ENCODE measurements around the gene TMEM9B.
"Not testable (repeated sequence)": the region's sequence is repeated elsewhere in the genome, so short reads cannot be mapped to it uniquely, and the experiment has no call there.

The TMEM9B gene

GRCh38 chr11:8971196-8971923 lies 7.1 kb upstream of the TMEM9B start:
- DNase-seq, result no peak

DNA sequence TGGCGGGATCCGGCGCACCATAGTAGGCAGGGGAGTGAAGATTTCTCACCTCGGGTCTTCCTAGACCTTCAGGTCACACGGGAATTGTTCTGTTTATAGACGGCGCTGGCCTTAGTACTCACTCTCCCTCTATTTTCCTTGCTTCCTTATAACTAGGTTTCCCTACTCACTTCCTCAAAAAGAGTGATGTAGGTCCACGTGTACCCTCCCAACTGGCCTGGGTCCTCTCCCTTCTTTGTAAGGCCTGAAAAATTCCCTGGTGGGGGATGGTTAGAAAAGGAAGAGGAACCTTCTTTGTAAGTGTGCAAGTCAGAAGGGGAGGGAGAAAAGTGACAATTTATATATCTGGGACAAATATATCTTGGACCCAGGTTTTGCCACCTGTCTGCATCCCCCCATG lies 2.9 kb upstream of the TMEM9B start:
- peak; percentile 29 for DNase-seq

- peak; percentile 61 for DNase-seq
These were observed 496 bp downstream of the TMEM9B start for GRCh38 chr11:8963569-8964323.

GRCh38 chr11:8962841-8963240 lies 1.4 kb downstream of the TMEM9B start:
- DNase-seq, result no peak

- DNase-seq, result peak; percentile 18
These were observed 2.8 kb downstream of the TMEM9B start for GRCh38 chr11:8961401-8961800.

- DNase-seq, result peak; percentile 82
These were observed 4.6 kb downstream of the TMEM9B start for GRCh38 chr11:8959546-8960166.

- no peak for DNase-seq
These were observed 7.4 kb downstream of the TMEM9B start for GRCh38 chr11:8956860-8957259.

DNA sequence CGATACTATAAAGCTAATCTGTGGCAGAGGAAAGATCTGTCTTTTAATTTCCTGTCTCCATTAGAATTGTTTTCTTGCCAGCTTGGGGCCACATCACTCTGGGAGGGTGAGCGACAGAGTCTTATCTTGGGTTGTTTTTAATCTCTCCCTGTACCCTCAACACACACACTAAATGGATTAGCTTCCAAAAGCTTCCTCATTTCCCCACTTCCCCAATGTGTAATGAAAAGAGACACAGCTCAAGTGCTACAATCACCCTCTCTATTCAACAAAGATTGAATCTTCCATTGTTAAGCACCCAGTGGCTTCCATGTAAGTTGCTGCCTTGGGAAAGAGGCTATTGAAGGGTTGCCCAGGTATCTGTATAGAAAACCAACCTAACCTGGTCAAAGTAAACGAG lies 15.4 kb downstream of the TMEM9B start:
- DNase-seq, result peak; percentile 77

DNA sequence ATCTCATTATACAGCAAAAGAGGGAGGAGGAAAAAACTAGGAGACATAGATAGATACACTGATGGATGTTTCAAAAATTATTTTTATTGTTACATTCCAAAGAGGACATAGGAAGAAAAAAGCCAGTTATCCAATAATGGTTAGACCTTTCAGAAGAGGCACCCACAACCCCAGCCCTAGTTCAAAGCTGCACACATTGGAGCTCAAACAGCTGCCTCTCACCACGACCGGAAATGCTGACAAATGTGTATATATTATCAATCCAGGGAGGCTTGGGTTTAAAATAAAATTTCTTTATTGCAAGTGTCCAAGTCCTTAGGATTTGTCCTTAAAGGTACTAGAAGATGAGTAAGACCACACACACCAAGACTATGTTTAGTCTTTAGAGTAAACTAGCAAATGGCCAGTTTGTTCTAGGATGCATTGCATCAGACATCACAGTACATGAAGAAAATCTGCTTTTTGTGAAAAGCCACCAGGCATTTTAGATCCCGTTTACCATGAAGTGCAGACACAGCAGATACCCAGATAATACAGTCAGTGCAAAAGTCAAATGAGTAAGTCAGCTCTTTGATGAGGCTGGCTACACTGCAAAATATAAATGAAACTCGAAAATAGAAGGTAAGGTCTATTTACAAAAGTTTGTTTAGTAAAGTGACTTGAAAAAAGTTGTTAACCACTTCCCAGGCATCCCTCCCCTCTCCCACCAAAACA lies 16.9 kb downstream of the TMEM9B start:
- no peak for DNase-seq

DNA sequence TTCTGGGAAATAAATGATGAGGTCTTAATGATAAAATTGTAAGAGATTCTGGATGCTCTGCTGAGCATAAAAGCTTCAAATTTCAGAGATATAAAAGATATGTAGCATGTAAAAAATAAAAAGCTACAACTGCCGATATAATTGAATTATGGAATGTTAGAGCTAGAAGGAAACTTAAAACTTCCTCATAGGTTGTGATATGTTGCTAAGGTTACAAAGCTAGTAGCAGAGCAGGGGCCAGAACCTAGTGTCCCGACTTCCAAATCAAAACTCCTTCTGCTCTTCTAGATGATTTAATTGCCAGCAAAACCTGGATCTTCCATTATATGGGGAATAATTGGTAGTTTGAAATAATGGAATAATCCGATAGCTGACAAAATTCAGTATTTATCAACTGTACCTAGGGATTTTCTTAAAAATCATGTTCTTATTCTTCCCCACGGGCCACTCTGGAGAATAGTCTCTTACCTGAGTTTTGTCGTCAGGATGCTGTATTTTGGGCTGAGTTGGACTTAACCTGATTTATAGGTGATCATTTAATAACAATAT lies 21.6 kb downstream of the TMEM9B start, which contains the start of gene ASCL3:
TSS of gene ASCL3 (minus strand) at position 499 of the 549 bp plus-strand sequence. CDS start 4,855 bp downstream, outside the sequence.
- no peak for DNase-seq

- DNase-seq, result no peak
These were observed 22.7 kb downstream of the TMEM9B start for GRCh38 chr11:8941341-8942103.

GRCh38 chr11:8937659-8938058 lies 26.6 kb downstream of the TMEM9B start:
- DNase-seq, result no peak

DNA sequence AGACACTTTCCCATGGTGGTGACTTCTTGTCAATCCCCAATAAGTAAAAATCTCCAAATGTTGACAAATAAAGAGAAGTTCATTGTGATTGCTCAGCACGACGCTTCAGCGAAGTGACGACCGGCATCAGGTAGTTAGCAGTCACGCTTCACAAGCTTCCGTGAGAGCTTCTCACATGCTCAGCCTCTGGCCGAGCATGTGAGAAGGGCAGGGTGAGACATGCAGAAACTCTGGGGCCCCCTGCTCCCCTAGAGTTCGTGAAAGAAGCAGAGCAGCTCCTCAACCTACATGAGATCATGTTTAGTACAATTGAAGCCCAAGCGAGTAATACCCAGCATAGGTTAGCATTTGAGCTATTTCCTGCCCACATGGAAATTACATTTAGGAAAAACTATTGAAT lies 27.1 kb downstream of the TMEM9B start:
- no peak for DNase-seq

DNA sequence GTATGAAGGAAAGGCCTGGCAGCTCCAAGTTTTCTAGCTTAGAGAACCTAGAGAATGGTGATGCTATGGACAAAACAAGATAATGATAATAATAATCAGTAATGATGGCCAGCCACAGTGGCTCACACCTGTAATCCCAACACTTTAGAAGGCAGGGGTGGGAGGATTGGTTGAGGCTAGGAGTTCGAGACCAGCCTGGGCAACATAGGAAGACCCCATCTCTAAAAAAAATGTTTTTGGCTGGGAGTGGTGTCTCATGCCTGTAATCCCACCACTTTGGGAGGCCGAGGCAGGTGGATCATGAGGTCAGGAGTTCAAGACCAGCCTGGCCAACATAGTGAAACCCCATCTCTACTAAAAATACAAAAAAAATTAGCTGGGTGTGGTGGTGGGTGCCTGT lies 28.5 kb downstream of the TMEM9B start:
- not testable (repeated sequence) for DNase-seq

- no peak for DNase-seq
These were observed 29.3 kb downstream of the TMEM9B start for GRCh38 chr11:8934742-8935488.

GRCh38 chr11:8933931-8934330 lies 30.3 kb downstream of the TMEM9B start:
- DNase-seq, result no peak

GRCh38 chr11:8932564-8933180 lies 31.6 kb downstream of the TMEM9B start, which contains the start of gene C11orf16:
Gene C11orf16, minus strand, starts transcription at chr11:8932947. Its CDS starts 639 bp downstream, at chr11:8932308.
- no peak for DNase-seq

DNA sequence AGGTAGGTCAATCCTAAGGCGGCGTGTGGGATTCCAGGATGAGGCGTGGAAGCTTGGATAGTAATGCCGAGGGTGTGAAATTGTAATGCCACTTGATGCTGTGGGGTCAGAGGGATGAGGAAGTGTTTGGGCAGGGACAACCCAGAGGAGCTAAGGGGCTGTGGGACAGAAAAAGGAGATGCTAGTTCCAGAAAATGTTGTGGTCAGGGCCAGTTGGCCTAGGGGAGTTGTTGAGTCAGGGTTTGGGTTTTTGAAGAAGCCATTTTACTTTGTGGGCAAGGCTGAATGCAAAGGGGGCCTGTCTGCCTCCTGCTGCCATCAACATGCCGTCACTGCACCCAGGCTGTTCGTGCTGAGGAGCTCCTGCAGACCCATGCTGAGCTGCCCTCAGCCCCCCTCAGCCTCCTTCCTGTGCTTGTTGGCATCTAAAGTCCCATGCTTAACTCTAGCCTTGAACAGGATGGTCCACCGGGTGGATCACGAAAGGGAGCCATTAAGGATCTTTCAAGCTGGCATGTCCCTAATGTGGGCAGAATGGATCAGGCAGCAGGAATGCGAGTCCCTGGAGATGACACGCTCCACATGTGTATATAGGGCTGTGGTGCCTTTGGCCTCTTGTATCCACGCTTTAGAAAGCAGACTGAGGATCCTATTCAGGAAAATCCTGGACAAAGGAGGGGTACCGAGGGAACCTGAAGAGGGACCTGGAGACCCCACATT lies 33.6 kb downstream of the TMEM9B start:
- DNase-seq, result peak; percentile 62

DNA sequence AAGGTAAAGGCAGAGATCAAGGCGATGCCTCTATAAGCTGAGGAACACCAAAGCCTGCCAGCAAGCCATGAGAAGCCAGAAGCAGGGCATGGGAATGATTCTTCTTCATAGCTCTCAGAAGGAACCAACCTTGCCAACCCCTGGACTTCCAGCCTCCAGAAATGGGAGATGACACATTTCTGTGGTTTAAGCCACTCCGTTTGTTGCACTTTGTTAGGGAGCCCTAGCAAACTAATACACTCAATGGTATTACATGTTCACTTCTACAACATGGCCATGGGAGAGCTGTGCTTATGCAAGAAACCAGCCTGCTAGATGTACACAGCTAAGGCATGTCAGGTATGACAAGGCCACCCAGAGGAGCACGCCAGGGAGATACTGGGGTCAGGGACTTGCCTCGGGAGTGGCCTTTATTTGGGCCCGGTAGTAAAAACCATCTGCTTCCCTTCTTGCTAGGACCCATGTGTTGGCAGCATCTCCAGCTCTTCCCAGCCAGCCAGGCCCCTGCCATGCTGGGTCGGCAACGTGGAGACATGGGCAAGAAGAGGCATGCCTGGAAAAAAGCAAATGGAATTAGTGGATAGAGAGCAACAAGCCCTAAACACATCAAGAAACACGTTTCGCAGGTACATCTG lies 35.1 kb downstream of the TMEM9B start:
- peak; percentile 53 for DNase-seq
